ENCODE results near the gene TEX22.

DNA sequence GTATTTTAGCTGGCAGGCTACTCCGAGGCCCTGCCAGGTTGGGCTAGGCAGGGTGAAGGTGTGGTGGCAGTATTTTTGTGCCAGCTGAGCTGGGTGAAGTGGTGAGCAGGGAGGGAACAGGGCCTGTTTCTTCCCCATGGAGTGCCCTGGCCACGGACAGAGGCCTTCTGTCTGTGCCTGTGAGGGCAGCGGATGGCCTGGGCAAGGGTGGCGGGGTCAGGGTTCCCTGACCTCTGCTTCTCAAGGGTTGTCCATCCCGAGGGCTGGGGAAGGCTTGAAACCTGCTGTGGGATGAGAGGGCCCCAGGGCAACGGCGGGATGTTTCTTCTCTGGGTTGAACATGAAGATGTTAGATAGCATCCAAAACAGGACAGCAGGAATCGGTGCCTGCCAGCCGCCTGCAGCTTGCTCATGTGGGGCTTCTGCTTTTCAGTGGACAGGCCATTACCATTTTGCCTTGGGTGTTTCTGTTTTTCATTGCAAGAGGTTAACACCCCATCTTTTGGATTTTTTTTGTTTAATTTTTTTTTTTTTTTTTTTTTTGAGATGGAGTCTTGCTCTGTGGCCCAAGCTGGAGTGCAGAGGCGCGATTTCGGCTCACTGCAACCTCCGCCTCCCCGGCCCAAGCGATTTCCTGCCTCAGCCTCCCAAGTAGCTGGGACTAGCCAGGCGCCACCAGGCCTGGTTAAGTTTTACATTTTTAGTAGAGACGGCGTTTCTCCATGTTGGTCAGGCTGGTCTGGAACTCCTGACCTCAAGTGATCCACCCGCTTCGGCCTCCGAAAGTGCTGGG, 24.6 kb downstream of the TEX22 start:
- TF ChIP-seq, protein P1, sequence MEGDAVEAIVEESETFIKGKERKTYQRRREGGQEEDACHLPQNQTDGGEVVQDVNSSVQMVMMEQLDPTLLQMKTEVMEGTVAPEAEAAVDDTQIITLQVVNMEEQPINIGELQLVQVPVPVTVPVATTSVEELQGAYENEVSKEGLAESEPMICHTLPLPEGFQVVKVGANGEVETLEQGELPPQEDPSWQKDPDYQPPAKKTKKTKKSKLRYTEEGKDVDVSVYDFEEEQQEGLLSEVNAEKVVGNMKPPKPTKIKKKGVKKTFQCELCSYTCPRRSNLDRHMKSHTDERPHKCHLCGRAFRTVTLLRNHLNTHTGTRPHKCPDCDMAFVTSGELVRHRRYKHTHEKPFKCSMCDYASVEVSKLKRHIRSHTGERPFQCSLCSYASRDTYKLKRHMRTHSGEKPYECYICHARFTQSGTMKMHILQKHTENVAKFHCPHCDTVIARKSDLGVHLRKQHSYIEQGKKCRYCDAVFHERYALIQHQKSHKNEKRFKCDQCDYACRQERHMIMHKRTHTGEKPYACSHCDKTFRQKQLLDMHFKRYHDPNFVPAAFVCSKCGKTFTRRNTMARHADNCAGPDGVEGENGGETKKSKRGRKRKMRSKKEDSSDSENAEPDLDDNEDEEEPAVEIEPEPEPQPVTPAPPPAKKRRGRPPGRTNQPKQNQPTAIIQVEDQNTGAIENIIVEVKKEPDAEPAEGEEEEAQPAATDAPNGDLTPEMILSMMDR (IDR thresholded peaks at IDR 0.05), result no peak
- no peak for TF ChIP-seq POLR2A (IDR thresholded peaks at IDR 0.05)
